ENCODE data around the gene MECR.
"Not testable (repeated sequence)": the region's sequence is repeated elsewhere in the genome, so short reads cannot be mapped to it uniquely, and the experiment has no call there.

The MECR gene

DNA sequence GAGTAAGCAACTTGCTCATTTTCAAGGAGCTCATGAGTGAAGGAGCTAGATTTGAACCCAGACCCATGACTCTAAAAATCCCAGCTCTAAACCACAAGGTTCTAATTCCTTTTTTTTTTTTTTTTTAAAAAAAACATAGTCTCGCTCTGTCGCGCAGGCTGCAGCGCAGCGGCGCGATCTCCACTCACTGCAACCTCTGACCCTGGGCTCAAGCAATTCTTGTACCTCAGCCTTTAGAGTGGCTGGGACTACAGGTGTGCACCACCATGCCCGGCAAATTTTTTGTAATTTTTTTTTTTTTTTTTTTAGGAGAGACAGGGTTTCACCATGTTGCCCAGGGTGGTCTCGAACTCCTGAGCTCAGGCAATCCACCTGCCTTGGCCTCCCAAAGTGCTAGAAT is 62.8 kb downstream of the MECR start:
- DNase-seq (ENCODE audit: low spot score): no peak

GRCh38 chr1:29166291-29166878 is 64.3 kb downstream of the MECR start:
- no peak for DNase-seq (ENCODE audit: low spot score)

- DNase-seq (ENCODE audit: low spot score): no peak
These were observed 66.1 kb downstream of the MECR start for GRCh38 chr1:29164588-29164987.

- DNase-seq (ENCODE audit: low spot score): no peak
These were observed 68.1 kb downstream of the MECR start for GRCh38 chr1:29162476-29163138.

DNA sequence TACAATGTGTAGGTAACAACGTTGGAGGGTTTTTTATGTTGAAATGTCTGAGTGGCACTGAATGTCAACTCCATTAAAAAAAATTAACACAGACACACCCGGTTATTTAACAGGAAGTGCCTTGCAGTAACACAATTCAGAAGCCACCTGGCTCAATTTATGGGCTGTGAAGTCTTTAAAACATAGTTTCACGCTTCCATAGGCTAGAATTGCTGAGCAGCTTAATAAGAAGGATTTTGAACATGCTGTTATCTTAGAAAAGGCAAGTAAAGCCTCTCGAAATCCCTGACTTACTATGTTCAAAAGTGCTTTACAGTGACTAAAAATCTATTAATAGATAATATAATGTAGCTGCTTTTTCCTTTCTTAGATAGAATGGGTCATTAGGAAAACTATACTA is 68.7 kb downstream of the MECR start:
- DNase-seq (ENCODE audit: low spot score): no peak

DNA sequence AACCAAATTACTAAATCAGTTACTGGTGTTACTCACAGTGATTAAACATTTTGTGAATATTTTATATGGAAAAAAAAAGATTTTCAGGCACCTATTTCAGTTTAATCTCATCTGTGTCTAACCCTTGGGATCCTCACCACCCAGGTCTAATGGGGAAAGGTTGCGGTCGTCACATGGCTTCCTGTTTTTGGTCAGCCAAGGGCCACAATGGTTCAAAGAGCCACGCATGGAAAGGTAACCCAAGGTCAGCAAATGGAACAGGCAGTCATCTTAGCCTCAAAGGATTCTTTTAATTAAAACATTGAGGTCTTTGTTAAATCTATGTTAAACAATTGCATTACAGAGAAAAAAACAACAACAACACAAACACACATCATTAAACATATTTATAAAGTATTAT is 71.0 kb downstream of the MECR start:
- DNase-seq (ENCODE audit: low spot score): no peak

- DNase-seq (ENCODE audit: low spot score): no peak
These were observed 73.5 kb downstream of the MECR start for GRCh38 chr1:29157269-29157601.

DNA sequence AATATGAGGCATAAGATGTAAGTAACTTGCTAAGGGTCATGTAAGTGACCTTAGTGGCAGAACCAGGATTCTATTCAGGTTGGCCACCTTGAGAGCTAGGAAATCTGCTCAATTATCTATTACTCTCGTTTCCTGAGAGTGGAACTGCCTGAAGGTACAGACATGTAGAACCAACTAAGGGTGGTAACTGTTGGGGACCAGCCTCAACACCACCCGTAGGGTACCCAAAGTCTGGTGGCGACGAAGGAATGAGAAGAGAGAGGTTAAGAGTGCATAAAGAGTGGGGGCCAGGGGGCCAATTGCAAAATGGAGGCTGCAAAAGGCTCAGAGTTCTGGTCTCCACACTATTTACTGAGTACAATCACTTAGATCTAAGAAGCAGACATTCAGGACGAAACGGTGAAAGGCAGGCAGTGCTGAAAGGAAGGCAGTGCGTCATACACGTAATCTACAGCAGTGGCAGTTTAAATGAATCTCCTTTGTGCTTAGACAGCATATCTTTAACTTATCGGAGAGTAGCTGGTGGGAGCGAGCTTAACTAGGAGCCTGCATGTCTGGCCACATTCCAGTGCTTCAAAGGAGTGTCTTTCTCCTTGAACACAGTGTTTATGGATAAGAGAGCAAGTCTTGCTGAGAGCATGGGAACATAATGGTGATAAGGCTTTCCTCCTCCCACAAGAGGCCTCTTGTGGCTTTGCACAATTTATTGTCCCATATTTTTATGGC is 74.0 kb downstream of the MECR start:
- no peak for DNase-seq (ENCODE audit: low spot score)

GRCh38 chr1:29152046-29152805 is 78.5 kb downstream of the MECR start:
- no peak for DNase-seq (ENCODE audit: low spot score)

DNA sequence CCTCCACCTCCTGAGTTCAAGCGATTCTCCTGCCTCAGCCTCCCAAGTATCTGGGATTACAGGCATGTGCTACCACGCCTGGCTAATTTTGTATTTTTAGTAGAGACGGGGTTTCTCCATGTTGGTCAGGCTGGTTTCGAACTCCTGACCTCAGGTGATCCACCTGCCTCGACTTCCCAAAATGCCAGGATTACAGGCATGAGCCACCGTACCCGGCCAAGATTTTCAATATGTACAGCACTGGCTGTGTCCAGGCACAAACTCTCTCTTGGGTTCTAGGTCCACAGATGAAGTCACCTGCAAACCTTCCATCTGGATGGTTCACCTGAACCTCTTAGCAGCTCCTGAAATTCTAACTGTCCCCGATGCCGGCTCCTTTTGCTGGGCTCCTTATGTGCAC is 80.4 kb downstream of the MECR start:
- DNase-seq (ENCODE audit: low spot score): not testable (repeated sequence)

DNA sequence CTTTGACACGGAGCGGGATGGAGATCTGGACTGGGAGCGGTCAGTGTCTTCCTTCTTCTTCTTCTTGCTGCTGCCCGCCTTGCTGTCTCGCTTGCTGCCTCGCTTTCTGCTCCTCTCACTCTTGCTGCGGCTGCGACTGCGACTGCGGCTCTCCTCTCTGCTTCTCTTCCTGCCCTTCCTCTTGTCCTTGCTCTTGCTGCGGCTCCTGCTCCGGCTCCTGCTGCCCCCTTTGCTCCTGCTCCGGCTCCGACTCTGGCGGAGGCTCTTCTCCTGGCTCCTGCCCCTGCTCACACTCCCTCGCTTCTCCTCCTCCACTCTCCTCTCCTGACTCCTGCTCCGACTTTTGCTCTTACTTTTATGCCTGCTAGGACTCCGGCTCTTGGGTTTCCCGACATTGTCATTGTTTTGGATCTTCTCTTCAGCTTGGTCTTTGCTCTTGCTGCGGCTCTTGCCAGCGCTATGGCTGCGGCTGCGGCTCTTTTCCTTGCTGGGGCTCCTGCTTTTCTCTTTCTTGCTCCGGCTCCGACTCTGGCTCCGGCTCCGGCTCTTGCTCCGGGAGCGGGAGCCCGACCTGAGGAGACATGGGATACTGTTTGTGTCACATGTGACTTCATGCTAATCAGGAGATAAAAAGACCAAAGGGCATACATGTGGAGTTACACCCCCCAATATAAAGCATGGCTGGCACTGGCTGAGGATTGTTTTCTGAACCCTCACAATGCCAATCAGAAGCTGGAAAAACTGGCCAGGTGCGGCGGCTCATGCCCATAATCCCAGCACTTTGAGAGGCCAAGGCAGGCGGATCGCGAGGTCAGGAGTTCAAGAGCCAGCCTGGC is 81.9 kb downstream of the MECR start:
- DNase-seq (ENCODE audit: low spot score): no peak

GRCh38 chr1:29145739-29146437 is 84.8 kb downstream of the MECR start:
- no peak for DNase-seq (ENCODE audit: low spot score)

- no peak for DNase-seq (ENCODE audit: low spot score)
These were observed 86.6 kb downstream of the MECR start for GRCh38 chr1:29144178-29144577.

GRCh38 chr1:29142714-29143113 is 88.0 kb downstream of the MECR start:
- DNase-seq (ENCODE audit: low spot score): no peak

All from CD4-positive, alpha-beta T cell treated with Interleukin-2 at 100 ng/mL for 4 hours (primary cell).